ENCODE results near the gene ZNF548.

The ZNF548 gene

GRCh38 chr19:57389730-57390598 lies at the start of gene ZNF548:
Gene ZNF548, plus strand, starts transcription at chr19:57389854. Its CDS starts 246 bp downstream, at chr19:57390100.
- Histone ChIP-seq H3K36me3 (ENCODE audit: insufficient read depth, low read length) (peaks cover 30% of the 10 kb centered on the region), H3K27ac (peak within 1 kb of the TSS; percentile 95), H3K4me3 (peak within 1 kb of the TSS; percentile 96), H3K9me3 (ENCODE audit: low read depth, low read length) (peaks cover 24% of the 10 kb centered on the region), H3K9ac (ENCODE audit: insufficient read length) (peak within 1 kb of the TSS; percentile 96)
- peak; percentile 78 for TF ChIP-seq FOXP2 (optimal IDR thresholded peaks at IDR 0.05; ENCODE audit: control extremely low read depth, extremely low read length, insufficient read depth)
- TF ChIP-seq POLR2AphosphoS5 (IDR thresholded peaks at IDR 0.05; ENCODE audit: borderline replicate concordance, low read depth, low read length): peak; percentile 71; the same call in 1 of the 2 replicates
- no peak for TF ChIP-seq EZH2 (IDR thresholded peaks at IDR 0.05)
- DNase-seq (ENCODE audit: low read depth, low spot score): peak; percentile 96

DNA sequence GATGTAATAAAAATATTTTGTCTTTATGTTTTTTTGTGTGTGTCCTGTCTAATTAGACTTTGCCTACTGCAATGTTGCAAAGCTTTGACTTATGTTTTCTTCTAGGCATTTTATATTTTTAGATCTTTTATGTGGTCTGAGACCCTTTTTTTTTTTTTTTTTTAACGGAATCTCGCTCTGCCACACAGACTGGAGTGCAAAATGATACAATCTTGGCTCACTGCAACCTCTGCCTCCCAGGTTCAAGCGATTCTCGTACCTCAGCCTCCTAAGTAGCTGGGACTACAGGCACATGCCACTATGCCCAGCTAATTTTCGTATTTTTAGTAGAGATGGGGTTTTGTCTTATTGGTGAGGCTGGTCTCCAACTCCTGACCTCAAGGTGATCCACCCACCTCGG lies 47.1 kb upstream of the ZNF548 start:
- Histone ChIP-seq H3K9ac (ENCODE audit: insufficient read length) (no peak overlapping the region), H3K9me3 (ENCODE audit: low read depth, low read length) (no peaks in the 10 kb centered on the region), H3K27ac (no peak overlapping the region), H3K36me3 (ENCODE audit: insufficient read depth, low read length) (no peaks in the 10 kb centered on the region), H3K4me3 (no peak overlapping the region)
- DNase-seq (ENCODE audit: low read depth, low spot score): no peak
- TF ChIP-seq FOXP2 (optimal IDR thresholded peaks at IDR 0.05; ENCODE audit: control extremely low read depth, extremely low read length, insufficient read depth) (no peak), POLR2AphosphoS5 (IDR thresholded peaks at IDR 0.05; ENCODE audit: borderline replicate concordance, low read depth, low read length) (no peak), EZH2 (IDR thresholded peaks at IDR 0.05) (no peak)

- TF ChIP-seq POLR2AphosphoS5 (IDR thresholded peaks at IDR 0.05; ENCODE audit: borderline replicate concordance, low read depth, low read length) (no peak), FOXP2 (optimal IDR thresholded peaks at IDR 0.05; ENCODE audit: control extremely low read depth, extremely low read length, insufficient read depth) (no peak), EZH2 (IDR thresholded peaks at IDR 0.05) (no peak)
- DNase-seq (ENCODE audit: low read depth, low spot score): no peak
- H3K36me3 ChIP-seq (ENCODE audit: insufficient read depth, low read length): peaks cover 8% of the 10 kb centered on the region; the same call in 1 of the 2 replicates
- peaks cover 6% of the 10 kb centered on the region; the same call in 1 of the 2 replicates for H3K9me3 ChIP-seq (ENCODE audit: low read depth, low read length)
- no peak overlapping the region for H3K27ac ChIP-seq
- H3K4me3 ChIP-seq: no peak overlapping the region
- no peak overlapping the region for H3K9ac ChIP-seq (ENCODE audit: insufficient read length)
Measured at GRCh38 chr19:57348136-57348535, 41.5 kb upstream of the ZNF548 start.

GRCh38 chr19:57350877-57351805 lies 38.5 kb upstream of the ZNF548 start, which contains the start of gene ZNF304:
Gene ZNF304, plus strand, starts transcription at chr19:57351271. Its CDS starts 394 bp downstream, at chr19:57351665.
- peak; percentile 83 for DNase-seq (ENCODE audit: low read depth, low spot score)
- Histone ChIP-seq H3K9me3 (ENCODE audit: low read depth, low read length) (peaks cover 11% of the 10 kb centered on the region), H3K36me3 (ENCODE audit: insufficient read depth, low read length) (peaks cover 38% of the 10 kb centered on the region), H3K9ac (ENCODE audit: insufficient read length) (peak within 1 kb of the TSS; percentile 91), H3K27ac (no peak within 1 kb of the TSS), H3K4me3 (peak within 1 kb of the TSS; percentile 94)
- no peak for TF ChIP-seq EZH2 (IDR thresholded peaks at IDR 0.05)
- TF ChIP-seq FOXP2 (optimal IDR thresholded peaks at IDR 0.05; ENCODE audit: control extremely low read depth, extremely low read length, insufficient read depth): no peak
- TF ChIP-seq POLR2AphosphoS5 (IDR thresholded peaks at IDR 0.05; ENCODE audit: borderline replicate concordance, low read depth, low read length): peak; percentile 80

DNA sequence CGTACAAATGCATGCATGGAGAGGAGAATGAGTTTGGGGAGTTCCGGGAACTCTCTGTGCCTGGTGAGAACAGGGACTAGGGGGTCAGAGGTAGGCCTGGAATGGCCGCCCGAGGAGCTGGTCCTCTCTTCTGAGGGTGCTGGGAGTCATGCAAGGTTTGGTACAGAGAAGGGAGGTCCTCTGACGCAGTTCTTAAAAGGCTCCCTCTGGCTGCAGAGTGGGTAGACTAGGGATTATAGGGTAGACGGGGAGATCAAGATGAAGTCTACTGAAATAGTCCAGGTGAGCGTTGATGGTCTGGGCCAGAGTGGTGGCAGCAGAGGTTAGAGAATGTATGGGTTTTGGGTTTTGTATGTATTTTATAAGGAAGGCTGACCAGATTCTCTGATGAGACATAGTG lies 37.8 kb upstream of the ZNF548 start:
- Histone ChIP-seq H3K9me3 (ENCODE audit: low read depth, low read length) (peaks cover 11% of the 10 kb centered on the region), H3K9ac (ENCODE audit: insufficient read length) (peak overlapping the region; percentile 91), H3K36me3 (ENCODE audit: insufficient read depth, low read length) (peaks cover 45% of the 10 kb centered on the region), H3K4me3 (peak overlapping the region; percentile 94), H3K27ac (no peak overlapping the region)
- no peak for DNase-seq (ENCODE audit: low read depth, low spot score)
- TF ChIP-seq FOXP2 (optimal IDR thresholded peaks at IDR 0.05; ENCODE audit: control extremely low read depth, extremely low read length, insufficient read depth) (no peak), POLR2AphosphoS5 (IDR thresholded peaks at IDR 0.05; ENCODE audit: borderline replicate concordance, low read depth, low read length) (no peak), EZH2 (IDR thresholded peaks at IDR 0.05) (no peak)

DNA sequence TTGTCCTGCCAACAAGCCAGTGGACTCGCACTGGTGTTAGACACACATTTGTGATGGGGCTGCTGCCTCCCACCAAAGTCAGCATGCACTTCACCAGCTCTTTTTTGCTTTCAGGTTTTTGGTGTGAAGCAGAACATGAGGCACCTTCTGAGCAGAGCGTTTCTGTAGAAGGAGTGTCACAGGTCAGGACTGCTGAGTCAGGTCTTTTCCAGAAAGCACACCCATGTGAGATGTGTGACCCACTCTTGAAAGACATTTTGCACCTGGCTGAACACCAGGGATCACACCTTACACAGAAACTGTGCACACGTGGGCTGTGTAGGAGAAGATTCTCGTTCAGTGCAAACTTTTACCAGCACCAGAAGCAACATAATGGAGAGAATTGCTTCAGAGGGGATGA lies 33.7 kb upstream of the ZNF548 start:
- no peak overlapping the region for H3K9ac ChIP-seq (ENCODE audit: insufficient read length)
- H3K4me3 ChIP-seq: no peak overlapping the region
- TF ChIP-seq POLR2AphosphoS5 (IDR thresholded peaks at IDR 0.05; ENCODE audit: borderline replicate concordance, low read depth, low read length) (no peak), EZH2 (IDR thresholded peaks at IDR 0.05) (no peak), FOXP2 (optimal IDR thresholded peaks at IDR 0.05; ENCODE audit: control extremely low read depth, extremely low read length, insufficient read depth) (no peak)
- peaks cover 9% of the 10 kb centered on the region; the same call in 1 of the 2 replicates for H3K9me3 ChIP-seq (ENCODE audit: low read depth, low read length)
- no peak overlapping the region for H3K27ac ChIP-seq
- H3K36me3 ChIP-seq (ENCODE audit: insufficient read depth, low read length): peaks cover 65% of the 10 kb centered on the region
- DNase-seq (ENCODE audit: low read depth, low spot score): no peak

GRCh38 chr19:57357406-57357805 lies 32.2 kb upstream of the ZNF548 start:
- Histone ChIP-seq H3K4me3 (no peak overlapping the region), H3K27ac (no peak overlapping the region), H3K9me3 (ENCODE audit: low read depth, low read length) (peaks cover 9% of the 10 kb centered on the region), H3K9ac (ENCODE audit: insufficient read length) (no peak overlapping the region), H3K36me3 (ENCODE audit: insufficient read depth, low read length) (peaks cover 64% of the 10 kb centered on the region)
- TF ChIP-seq EZH2 (IDR thresholded peaks at IDR 0.05) (no peak), POLR2AphosphoS5 (IDR thresholded peaks at IDR 0.05; ENCODE audit: borderline replicate concordance, low read depth, low read length) (no peak), FOXP2 (optimal IDR thresholded peaks at IDR 0.05; ENCODE audit: control extremely low read depth, extremely low read length, insufficient read depth) (no peak)
- DNase-seq (ENCODE audit: low read depth, low spot score): no peak

DNA sequence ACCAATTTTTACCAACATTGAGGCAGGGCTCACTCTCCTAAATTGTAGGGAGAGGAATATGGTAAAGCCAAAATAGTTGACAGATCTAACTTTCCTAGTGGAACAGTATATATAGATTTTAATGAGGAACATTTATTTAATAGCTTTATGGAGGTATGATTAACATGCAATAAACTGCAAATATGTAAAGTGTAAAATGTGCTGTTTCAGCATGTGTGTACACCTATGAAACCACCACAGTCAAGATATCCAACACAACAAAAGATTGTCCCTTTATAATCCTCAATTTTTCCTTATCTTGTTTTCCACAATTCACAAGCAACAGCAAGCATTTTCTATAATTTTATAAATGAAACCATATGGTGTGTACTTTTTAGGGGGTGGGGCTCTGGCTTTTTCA lies 30.4 kb upstream of the ZNF548 start:
- Histone ChIP-seq H3K27ac (no peak overlapping the region), H3K4me3 (no peak overlapping the region), H3K36me3 (ENCODE audit: insufficient read depth, low read length) (peaks cover 45% of the 10 kb centered on the region), H3K9me3 (ENCODE audit: low read depth, low read length) (peaks cover 12% of the 10 kb centered on the region), H3K9ac (ENCODE audit: insufficient read length) (no peak overlapping the region)
- DNase-seq (ENCODE audit: low read depth, low spot score): no peak
- TF ChIP-seq EZH2 (IDR thresholded peaks at IDR 0.05) (no peak), POLR2AphosphoS5 (IDR thresholded peaks at IDR 0.05; ENCODE audit: borderline replicate concordance, low read depth, low read length) (no peak), FOXP2 (optimal IDR thresholded peaks at IDR 0.05; ENCODE audit: control extremely low read depth, extremely low read length, insufficient read depth) (no peak)

All from SK-N-MC (cell line).